Endothelial cell of umbilical vein (primary cell): ENCODE results near the gene ETV3. TPM values are rescaled to one million over a fixed set of nuclear protein-coding genes. Genes with fewer than 3 reads are reported as not detected.

Source experiments
- BruUV-seq: library from RNA; stranded (reverse); fragments of 400-500 nt; replicated peaks from 2 replicates; lab custom pipeline; 2021; lab: Mats Ljungman, UMichigan
- CTCF ChIA-PET: fragments of 300-600, 350-600 bp; sonication (Branson Sonifier 250); formaldehyde crosslinking; loops from one replicate; lab custom pipeline; 2021; ENCODE audit warnings: antibody characterized with exemption, inconsistent platforms; lab: Charles Lee
- POLR2A ChIA-PET: fragments of 300-600, 350-600 bp; sonication (Branson Sonifier 250); formaldehyde crosslinking; loops from one replicate; lab custom pipeline; 2021; ENCODE audit warnings: antibody characterized with exemption, inconsistent platforms; lab: Charles Lee
- DNase-seq: peaks from one replicate; pipeline ENCODE4 v3.0.0-alpha.2; 2011; ENCODE audit warnings: low read depth, low spot score
- FAIRE-seq: peaks from 2 replicates; lab custom pipeline; 2011; peaks lifted over from hg19 to GRCh38; lab: Jason Lieb, UNC
- H2AFZ ChIP-seq: 2 replicates; pipeline ENCODE4 v1.6.0; 2012; ENCODE audit warnings: low read depth, low read length, control low read depth, inconsistent platforms
- H3K27ac ChIP-seq: 2 replicates; pipeline ENCODE4 v1.5.1; 2011; ENCODE audit warnings: low read depth, mild to moderate bottlenecking, control low read depth, low read length, moderate library complexity; ENCODE audit not compliant: insufficient read depth
- H3K27me3 ChIP-seq, 2 experiments: 2 replicates each; pipeline versions ENCODE4 v1.6.0 to v1.6.1; 2011; ENCODE audit warnings: low read length in 2 of 2, mixed read lengths in 1 of 2; ENCODE audit not compliant: control insufficient read depth in 2 of 2, insufficient read depth in 2 of 2
- H3K36me3 ChIP-seq, 2 experiments: 2 replicates in 1 of 2; 3 replicates in 1 of 2; pipeline ENCODE4 v1.5.1; 2011; ENCODE audit warnings: low read length in 2 of 2, mild to moderate bottlenecking in 1 of 2, moderate library complexity in 1 of 2; ENCODE audit not compliant: control insufficient read depth in 2 of 2, insufficient read depth in 2 of 2; ENCODE audit errors: extremely low read depth in 1 of 2
- H3K4me1 ChIP-seq: 3 replicates; pipeline ENCODE4 v1.5.1; 2011; ENCODE audit warnings: mild to moderate bottlenecking, low read length; ENCODE audit not compliant: control insufficient read depth, insufficient read depth; ENCODE audit errors: extremely low read depth
- H3K4me2 ChIP-seq: 2 replicates; pipeline ENCODE4 v1.6.1; 2011; ENCODE audit warnings: low read length, control low read depth, mixed read lengths; ENCODE audit not compliant: insufficient read depth
- H3K4me3 ChIP-seq, 3 experiments: fragments of 200-600 bp in 1 of 3; sonication (generic), shearing (Covaris generic) in 1 of 3; replicated peaks in 1 of 3; 2 replicates each; pipeline ENCODE4 v1.5.1; 2011 to 2016; ENCODE audit warnings: control low read depth in 3 of 3, low read length in 3 of 3, mild to moderate bottlenecking in 2 of 3, inconsistent platforms in 1 of 3, low read depth in 1 of 3, moderate library complexity in 1 of 3; ENCODE audit not compliant: insufficient read depth in 1 of 3
- H3K79me2 ChIP-seq: 2 replicates; pipeline ENCODE4 v1.6.0; 2012; ENCODE audit warnings: low read length, inconsistent platforms; ENCODE audit not compliant: control insufficient read depth, insufficient read depth
- H3K9ac ChIP-seq: replicated peaks from 2 replicates; pipeline ENCODE3; 2011; ENCODE audit warnings: low read length, control low read depth; ENCODE audit not compliant: insufficient read depth; ENCODE audit errors: extremely low read depth
- H3K9me1 ChIP-seq: replicated peaks from 3 replicates; pipeline ENCODE4 v1.6.0; 2011; ENCODE audit warnings: mild to moderate bottlenecking, low read length; ENCODE audit not compliant: control insufficient read depth, insufficient read depth; ENCODE audit errors: extremely low read depth
- H3K9me3 ChIP-seq: replicated peaks from 2 replicates; pipeline ENCODE4 v1.5.1; 2012; ENCODE audit warnings: low read length, inconsistent platforms; ENCODE audit not compliant: control insufficient read depth, insufficient read depth
- H4K20me1 ChIP-seq: replicated peaks from 2 replicates; pipeline ENCODE3; 2011; ENCODE audit warnings: mild to moderate bottlenecking, low read length; ENCODE audit not compliant: control insufficient read depth, insufficient read depth; ENCODE audit errors: extremely low read depth
- EZH2 ChIP-seq: IDR thresholded peaks from 2 replicates; pipeline ENCODE4 v1.6.1; 2012; ENCODE audit warnings: borderline replicate concordance, low read depth, mild to moderate bottlenecking, moderate library complexity, low read length, inconsistent platforms; ENCODE audit not compliant: severe bottlenecking
- FOS ChIP-seq: IDR thresholded peaks from 2 replicates; pipeline ENCODE4 v1.6.1; 2011; ENCODE audit warnings: mild to moderate bottlenecking, low read length, moderate library complexity, borderline replicate concordance; ENCODE audit not compliant: insufficient read depth
- GATA2 ChIP-seq: IDR thresholded peaks from 2 replicates; pipeline ENCODE4 v1.7.0; 2011; ENCODE audit warnings: low read depth, mild to moderate bottlenecking, moderate library complexity, mixed read lengths, low read length; ENCODE audit not compliant: insufficient read length, insufficient read depth
- JUN ChIP-seq: IDR thresholded peaks from 2 replicates; pipeline ENCODE4 v1.6.1; 2011; ENCODE audit warnings: borderline replicate concordance, low read depth; ENCODE audit not compliant: insufficient read length, insufficient read depth
- MYC ChIP-seq: IDR thresholded peaks from one replicate; pipeline ENCODE4 v1.6.1; 2011; ENCODE audit warnings: mild to moderate bottlenecking, low read depth, low read length
- POLR2A ChIP-seq: IDR thresholded peaks from 2 replicates; pipeline ENCODE4 v1.6.1; 2012; ENCODE audit warnings: low read depth, mild to moderate bottlenecking, control low read depth, low read length
- POLR2AphosphoS5 ChIP-seq: IDR thresholded peaks from 2 replicates; pipeline ENCODE4 v1.6.1; 2012; ENCODE audit warnings: low read depth, mild to moderate bottlenecking, control low read depth, low read length, moderate library complexity; ENCODE audit not compliant: insufficient read depth
- dilution Hi-C: fragments of 300-500 bp; cut with MboI; formaldehyde crosslinking; loops from one replicate; pipeline ENCODE4 v1.15.0; 2019; ENCODE audit warnings: low sequenced_read_pairs; ENCODE audit not compliant: extremely low pct_ligation_motif_present
- intact Hi-C: fragments of 100-400 bp; cut with micrococcal nuclease; formaldehyde crosslinking; loops from one replicate; pipeline ENCODE4 v1.10.0; 2022
- polyA plus RNA-seq, 4 experiments: library from polyadenylated mRNA; depleted of rRNA in 3 of 4; stranded (reverse) in 3 of 4; unstranded in 1 of 4; fragments of >200 nt; gene quantifications; 2 replicates each; pipeline versions ENCODE4 v1.2.1 to v1.2.3, GENCODE V29; 2011 to 2012; ENCODE audit warnings: missing spikeins in 1 of 4
- total RNA-seq: library from RNA; stranded (reverse); gene quantifications from 2 replicates; pipeline ENCODE4 v1.2.3, GENCODE V29; 2021
- TF ChIP-seq, protein P1 (sequence below): IDR thresholded peaks from 2 replicates; pipeline ENCODE4 v1.6.1; 2011; ENCODE audit not compliant: insufficient read depth, insufficient read length
- TF ChIP-seq, protein P2 (sequence below), 2 donors: IDR thresholded peaks; 1 replicate in 1 of 2; 2 replicates in 1 of 2; pipeline ENCODE4 v1.5.1; 2011; ENCODE audit warnings: low read length in 2 of 2, mild to moderate bottlenecking in 2 of 2, moderate library complexity in 2 of 2, control low read depth in 1 of 2, inconsistent platforms in 1 of 2, low read depth in 1 of 2; ENCODE audit not compliant: insufficient read depth in 1 of 2; ENCODE audit errors: extremely low read depth in 1 of 2

The ETV3 gene
- total and polyA plus RNA-seq, 2 donors (not counting 3 experiments of a cell fraction or from before 2014, with no cell fraction given): 6.8 to 22.3 TPM

DNA sequence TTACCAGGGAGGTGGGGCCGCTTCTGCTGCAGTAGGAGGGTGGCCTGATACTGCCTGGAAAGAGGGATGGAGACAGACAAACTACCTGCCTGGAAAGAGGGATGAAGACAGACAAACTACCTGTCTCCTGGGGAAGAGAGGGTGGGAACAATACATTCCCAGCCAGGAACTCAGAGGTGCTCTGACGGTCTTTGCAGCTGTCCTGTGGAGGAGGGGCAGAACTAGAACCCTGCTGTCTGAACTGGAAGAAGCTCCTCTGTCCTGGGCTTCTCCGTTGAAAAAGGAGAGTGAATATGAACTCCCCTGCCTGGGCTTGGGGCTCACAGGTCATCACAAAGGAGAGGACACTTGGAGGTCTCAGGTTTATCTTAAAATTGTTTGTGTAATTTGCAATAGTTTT, 40.3 kb upstream of the ETV3 start:
- Histone ChIP-seq H3K4me1 (no peaks in the 10 kb centered on the region), H4K20me1 (no peaks in the 10 kb centered on the region), H3K9ac (no peak overlapping the region), H3K79me2 (no peaks in the 10 kb centered on the region), H3K27ac (no peak overlapping the region), H3K27me3 (peaks cover 5 to 11% of the 10 kb centered on the region in 2 experiments), H3K9me1 (no peaks in the 10 kb centered on the region), H3K36me3 (no peaks in the 10 kb centered on the region), H3K9me3 (no peaks in the 10 kb centered on the region), H3K4me2 (no peak overlapping the region), H3K4me3 (no peak overlapping the region), H2AFZ (no peak overlapping the region)
- intact Hi-C loops: no loop called here
- BruUV-seq: no TSS peak
- POLR2A ChIA-PET: no interaction called here
- TF ChIP-seq MYC (no peak), EZH2 (no peak)
- dilution Hi-C loops: no loop called here
- no peak for FAIRE-seq
- no peak for DNase-seq
- CTCF ChIA-PET: interaction anchor here (1.3 kb wide), 1 partner anchor 8 kb away, joined by 4 read pairs; no protein-coding TSS in a partner anchor

- Histone ChIP-seq H3K27me3 (peaks cover 5 to 11% of the 10 kb centered on the region in 2 experiments), H3K79me2 (no peaks in the 10 kb centered on the region), H3K9me3 (no peaks in the 10 kb centered on the region), H3K4me1 (no peaks in the 10 kb centered on the region), H3K4me3 (no peak overlapping the region), H3K36me3 (no peaks in the 10 kb centered on the region), H4K20me1 (no peaks in the 10 kb centered on the region), H3K4me2 (no peak overlapping the region), H2AFZ (no peak overlapping the region), H3K9ac (no peak overlapping the region), H3K9me1 (no peaks in the 10 kb centered on the region), H3K27ac (no peak overlapping the region)
- CTCF ChIA-PET: interaction anchor here (1.3 to 1.6 kb wide), 2 partner anchors 9 to 88 kb away, joined by 4 to 6 read pairs; no protein-coding TSS in a partner anchor
- dilution Hi-C loops: no loop called here
- FAIRE-seq: no peak
- no TSS peak for BruUV-seq
- intact Hi-C loops: no loop called here
- TF ChIP-seq POLR2A (no peak), FOS (no peak), EZH2 (no peak), JUN (no peak), POLR2AphosphoS5 (no peak), MYC (no peak), GATA2 (no peak)
- TF ChIP-seq, protein P1, sequence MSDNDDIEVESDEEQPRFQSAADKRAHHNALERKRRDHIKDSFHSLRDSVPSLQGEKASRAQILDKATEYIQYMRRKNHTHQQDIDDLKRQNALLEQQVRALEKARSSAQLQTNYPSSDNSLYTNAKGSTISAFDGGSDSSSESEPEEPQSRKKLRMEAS: no peak
- TF ChIP-seq, protein P2, sequence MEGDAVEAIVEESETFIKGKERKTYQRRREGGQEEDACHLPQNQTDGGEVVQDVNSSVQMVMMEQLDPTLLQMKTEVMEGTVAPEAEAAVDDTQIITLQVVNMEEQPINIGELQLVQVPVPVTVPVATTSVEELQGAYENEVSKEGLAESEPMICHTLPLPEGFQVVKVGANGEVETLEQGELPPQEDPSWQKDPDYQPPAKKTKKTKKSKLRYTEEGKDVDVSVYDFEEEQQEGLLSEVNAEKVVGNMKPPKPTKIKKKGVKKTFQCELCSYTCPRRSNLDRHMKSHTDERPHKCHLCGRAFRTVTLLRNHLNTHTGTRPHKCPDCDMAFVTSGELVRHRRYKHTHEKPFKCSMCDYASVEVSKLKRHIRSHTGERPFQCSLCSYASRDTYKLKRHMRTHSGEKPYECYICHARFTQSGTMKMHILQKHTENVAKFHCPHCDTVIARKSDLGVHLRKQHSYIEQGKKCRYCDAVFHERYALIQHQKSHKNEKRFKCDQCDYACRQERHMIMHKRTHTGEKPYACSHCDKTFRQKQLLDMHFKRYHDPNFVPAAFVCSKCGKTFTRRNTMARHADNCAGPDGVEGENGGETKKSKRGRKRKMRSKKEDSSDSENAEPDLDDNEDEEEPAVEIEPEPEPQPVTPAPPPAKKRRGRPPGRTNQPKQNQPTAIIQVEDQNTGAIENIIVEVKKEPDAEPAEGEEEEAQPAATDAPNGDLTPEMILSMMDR (IDR thresholded peaks at IDR 0.05; ENCODE audit: extremely low read depth in 1 of 2, insufficient read depth in 1 of 2, low read depth in 1 of 2, low read length in 2 of 2): no peak
- POLR2A ChIA-PET: no interaction called here
- no peak for DNase-seq
Observed at GRCh38 chr1:157177733-157178394, 39.7 kb upstream of the ETV3 start.
